Measurements from ENCODE around the gene ANXA11.
A peak's percentile ranks its signal among the peaks of the same experiment; 100 is the strongest.
"Not testable (repeated sequence)": the region's sequence is repeated elsewhere in the genome, so short reads cannot be mapped to it uniquely, and the experiment has no call there.

Gene ANXA11

DNA sequence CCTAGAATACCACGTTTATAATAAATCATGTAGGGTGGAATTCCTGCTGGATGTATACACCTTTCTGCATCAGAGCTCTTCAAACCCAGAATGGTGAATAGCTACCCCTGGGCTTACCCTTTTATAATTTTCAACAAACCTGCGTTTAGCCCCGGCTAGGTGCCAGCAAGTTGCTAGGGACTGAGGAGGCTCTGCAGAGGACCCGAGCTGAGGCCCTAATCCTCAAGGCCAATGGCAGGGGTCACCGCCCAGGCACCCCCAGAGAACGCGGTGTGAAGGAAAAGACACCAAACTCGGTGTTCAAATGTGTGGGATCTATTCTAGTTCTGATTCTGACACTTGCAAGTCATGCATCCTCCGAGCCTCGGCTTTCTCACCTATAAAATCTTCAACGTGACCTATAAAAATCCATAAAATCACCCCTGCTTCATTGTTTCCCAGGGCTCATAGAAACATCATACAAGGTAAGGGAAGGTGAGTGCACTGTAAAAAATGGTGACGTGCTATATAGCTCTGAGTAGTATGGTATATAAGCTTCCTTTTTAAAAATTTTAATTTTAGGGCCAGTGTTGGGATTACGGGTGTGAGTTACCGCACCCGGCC, 2.5 kb upstream of the ANXA11 start:
- no peak for DNase-seq

DNA sequence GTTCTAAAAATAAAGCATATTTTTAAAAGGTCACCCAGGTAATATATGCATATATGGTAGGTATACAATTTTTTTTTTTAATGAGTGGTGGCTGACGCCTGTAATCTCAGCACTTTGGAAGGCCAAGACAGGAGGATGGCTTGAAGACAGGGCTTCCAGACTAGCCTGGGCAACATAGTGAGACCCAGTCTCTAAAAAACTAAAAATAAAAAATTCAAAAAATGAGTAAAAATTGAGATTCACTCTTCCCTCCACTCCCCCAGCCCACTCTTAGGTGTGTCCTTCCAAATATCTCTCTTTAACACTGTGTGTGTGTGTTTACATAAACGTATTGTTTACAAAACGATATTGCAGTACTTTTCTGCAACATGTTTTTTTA, 929 bp upstream of the ANXA11 start:
- DNase-seq, result no peak

DNA sequence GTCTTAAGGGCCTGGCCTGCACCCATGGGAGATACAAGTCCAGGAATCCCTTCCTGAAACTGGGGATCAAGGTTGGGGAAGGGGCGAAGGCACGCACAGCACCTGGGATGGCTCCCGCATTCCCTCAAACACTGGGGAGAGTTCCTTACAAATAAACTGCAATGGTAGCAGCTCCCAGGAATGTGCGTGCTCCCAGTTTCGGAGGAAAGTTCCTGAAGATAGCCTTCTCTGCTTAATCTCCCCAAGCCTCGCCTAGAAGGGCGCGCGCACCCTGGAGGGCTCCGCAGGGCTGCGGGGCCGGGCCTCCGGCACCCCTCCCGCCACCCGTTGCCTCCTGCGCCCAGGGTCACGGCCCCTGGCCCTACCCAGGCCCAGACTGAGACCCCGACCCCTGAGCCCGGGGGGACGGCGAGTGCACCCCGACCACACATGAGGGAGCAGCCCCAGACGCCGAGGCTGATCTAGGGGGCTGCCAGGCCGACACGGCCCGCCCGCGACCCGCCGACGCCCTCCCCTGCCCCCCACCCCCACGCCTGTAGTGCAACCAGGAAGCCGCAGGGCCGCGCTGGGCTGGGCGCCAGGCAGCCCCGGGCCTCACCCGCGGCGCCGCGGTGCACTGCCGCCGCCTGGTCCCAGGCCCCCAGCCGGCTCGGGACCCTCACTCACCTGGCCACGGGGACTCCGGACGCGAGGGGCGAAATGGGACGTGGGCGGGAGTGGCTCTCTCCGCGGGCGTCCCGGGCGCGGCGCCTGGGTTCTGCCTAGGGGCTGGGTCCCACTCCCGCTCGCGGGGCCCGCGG, 460 bp downstream of the ANXA11 start:
- peak; percentile 11 for DNase-seq

DNA sequence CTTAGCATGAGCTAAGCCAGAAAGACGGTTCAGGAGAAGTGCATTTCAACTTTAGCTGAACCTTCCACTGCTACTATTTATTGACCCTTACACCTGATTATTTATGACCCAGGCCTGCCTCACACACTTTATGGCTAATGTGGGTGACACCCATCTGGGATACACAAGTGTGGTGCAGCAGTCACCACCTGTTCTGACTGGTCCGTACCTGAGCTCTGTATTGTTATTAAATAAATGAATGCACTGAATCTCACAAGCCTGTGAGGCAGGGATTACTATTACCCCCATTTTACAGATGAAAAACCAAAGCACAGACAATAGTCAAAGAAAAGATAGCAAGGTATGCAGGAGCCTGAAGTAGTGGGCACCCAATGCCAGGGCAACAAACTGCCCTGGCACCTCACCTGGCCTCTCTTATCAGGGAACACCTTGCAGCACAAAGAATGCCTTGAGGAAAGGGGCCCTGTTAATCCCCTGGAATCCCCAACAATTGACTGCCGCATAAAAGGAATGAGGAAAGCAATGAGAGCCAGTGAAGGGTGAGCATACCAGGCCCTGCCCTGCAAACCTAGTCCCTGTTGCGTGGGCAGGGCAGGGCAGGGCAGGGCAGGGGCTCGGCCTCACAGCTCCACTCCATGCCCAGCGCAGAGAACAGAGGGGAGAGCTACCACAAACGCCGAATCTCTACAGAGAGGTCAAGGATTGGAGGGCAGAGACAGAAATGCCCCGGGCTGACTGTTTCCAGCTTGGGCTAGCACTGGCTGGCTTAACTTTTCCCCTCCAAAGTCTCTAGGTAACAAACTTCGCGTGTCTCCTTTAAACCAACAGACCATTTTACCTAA, 1.3 kb downstream of the ANXA11 start:
- no peak for DNase-seq

DNA sequence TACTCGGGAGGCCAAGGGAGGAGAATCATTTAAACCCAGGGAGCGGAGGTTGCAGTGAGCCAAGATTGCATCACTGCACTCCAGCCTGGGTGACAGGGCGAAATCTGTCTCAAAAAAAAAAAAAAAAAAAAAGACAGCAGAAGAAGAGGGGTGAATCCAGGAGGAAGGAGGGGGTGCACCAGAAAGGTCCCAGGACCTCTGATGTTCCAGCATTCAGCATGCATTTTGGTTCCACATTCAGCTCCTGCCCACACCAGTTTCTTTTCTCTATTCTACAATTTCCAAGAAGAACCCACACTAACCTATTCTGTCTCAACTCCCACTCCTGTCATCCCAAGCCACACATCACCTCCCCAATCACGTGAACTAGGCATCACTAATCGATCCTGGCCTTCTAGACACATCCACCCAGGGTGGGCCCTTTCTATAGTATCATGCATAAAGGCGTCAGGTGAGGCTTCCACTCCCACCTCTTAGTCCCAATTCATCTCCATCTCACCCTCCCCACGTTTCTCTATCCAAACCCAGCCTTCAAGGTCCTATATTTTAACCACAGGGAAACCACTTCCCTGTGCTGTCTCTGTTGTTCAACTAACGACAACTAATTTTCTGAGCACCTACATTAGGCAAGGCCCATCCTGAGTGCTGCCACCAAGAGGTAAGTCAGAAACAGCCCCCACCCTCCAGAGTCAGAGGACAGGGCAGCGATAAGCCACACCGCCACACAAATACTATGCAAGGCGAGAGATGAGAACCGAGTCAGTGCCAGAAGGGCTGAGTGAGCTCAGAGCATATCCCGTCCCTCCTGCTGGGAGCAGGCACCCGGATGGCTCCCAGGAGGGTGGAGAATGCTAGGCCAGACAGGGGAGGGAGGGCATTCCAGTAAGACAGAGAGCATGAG, 2.2 kb downstream of the ANXA11 start:
- DNase-seq, result no peak

DNA sequence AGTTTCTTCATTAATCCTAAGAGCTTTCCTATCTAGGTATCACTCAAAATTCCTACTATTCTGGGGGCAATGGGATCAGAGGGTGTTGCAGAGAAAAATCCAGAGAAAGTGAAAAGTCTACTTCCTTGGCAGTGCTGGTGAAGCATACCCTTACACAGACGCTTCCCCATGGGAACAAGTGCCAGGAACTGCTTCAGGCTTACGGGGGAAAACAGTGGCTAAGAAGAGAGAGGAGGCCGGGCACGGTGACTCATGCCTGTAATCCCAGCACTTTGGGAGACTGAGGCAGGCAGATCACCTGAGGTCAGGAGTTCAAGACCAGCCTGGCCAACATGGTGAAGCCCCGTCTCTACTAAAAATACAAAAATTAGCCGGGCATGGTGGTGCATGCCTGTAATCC, 2.8 kb downstream of the ANXA11 start:
- not testable (repeated sequence) for DNase-seq

DNA sequence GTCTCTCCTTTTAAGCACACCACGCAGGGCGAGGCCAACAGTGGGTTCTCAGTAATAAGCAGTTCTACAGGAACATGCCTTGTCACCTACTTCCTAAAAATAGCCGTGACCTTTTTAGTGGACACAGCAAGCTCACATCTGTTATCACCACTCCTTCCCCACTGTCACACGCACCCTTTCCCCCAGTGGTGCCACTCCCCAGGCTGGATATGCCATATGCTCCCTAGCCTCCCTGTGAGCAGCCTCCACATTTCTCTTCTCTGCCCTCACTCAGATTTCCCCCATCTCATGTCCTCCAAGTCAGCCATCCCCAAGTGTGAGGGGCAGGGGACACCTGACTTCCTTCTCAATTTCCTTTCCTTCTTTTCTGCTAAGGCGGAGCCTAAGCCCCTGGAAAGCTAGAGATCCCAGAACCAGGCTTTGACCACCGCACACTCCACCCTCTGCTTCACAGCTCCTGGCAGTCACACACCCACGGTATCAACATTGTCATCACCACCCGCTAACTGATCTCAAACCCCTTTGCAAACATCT, 3.7 kb downstream of the ANXA11 start:
- no peak for DNase-seq

DNA sequence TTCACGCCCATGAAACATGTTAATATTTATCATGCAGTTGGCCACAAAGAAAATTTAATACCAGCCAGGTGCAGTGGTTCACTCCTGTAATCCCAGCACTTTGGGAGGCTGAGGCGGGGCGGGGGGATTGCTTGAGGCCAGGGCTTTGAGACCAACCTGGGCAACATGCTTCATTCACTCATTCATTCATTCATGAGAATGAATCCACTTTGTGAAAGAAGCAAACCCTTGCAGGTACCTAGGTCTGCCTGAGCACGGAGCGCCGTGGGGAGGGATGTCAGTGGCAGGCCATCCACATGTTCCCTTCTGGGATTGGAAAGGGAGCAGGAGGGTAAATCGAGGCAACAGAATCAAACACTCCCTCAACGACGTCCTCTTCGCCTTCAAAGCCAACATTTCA, 4.7 kb downstream of the ANXA11 start:
- no peak for DNase-seq

DNA sequence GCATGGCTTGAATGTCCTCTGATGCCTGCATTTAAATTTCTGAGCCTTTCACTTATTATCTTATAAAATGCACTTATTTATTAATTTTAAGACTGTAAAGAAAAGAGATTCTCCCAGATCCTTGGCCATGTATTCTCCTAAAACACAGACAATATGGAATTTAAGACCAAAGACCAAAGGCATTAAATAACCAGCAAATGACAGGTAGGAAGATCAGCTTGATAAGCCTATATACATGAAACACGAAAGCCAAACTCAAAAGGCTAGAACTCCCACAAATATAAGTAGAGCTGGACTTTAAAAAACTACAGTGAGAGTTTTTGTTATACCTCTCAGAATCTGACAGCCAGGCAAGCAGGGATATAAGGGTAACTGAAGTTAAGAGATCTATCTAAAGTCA, 5.1 kb downstream of the ANXA11 start:
- no peak for DNase-seq

DNA sequence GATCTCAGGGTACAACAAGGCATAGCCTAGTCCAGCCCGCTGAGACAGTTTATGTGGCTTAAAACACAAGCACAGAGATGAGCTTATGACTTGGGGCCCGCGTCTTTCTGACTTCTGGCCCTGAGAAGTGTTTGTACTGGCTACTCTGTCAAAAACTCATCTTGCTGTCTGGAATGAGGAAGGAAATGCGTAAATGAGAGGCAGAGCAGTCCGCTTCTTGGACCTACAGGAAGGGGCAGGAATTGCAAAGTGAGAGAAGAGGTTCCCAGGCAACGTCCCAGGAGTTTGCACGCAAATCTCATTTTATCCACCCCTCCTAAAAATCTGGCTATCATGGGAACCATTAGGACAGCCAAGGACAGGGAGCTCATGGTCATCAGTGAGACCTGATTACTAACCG, 5.5 kb downstream of the ANXA11 start:
- no peak for DNase-seq

DNA sequence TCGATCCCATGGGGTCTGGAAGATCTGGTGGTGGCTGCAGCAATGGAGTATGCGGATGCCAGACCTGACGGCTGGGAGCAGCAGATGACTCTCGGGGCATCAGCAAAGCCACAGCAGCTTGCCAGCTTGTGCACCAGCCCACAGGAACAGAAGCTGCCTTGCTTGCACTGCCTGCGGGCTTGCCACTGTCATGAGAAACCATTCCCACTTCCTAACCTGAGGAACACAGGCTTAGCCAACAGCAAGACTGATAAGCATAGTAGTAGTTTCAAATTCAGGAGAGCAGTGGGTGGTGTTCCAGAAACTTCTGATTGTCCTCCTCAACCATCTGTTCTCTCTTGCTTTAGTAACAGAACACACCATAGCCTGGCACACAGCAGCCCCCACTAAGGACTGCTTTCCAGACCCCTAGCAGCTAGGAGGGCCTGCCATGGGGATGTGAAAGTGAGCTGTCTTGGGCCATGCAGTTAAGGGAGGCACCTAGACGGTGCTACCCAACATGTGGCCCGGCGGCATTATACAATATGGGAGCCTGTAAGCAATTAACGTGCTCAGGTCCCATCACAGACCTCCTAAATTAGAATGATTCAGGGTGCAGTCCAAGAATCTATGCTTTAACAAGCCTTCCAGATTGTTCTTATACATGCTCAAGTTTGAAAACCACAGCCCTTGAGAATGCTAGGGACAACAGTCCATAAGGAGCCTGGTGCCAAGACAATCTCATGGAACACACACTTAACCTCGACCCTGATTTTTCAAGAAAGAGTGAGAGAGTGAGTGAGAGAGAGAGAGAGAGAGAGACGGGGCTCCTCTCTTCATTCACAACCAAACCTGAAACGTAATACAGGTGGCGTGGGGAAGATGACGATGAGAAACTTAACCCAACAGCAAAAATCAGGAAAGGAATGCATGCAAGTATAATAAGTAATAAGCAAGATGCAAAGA, 7.1 kb downstream of the ANXA11 start:
- DNase-seq, result no peak

DNA sequence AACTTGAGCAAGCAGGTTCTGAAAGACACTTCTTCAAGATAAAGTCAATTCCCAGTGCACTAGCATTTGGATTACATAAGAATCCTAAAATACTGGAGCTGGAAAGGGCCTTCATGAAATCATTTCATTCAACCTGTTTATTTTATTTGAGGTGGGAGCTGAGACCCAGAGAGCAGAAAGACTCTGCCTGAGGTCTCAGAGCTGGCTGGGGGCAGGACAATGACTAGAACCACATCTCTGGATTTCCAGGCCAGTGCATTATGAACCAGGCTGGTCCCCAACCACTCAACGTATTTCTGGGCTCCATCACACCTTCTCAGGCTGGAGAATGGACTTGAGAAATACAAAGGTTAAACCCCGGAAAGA, 8.4 kb downstream of the ANXA11 start:
- no peak for DNase-seq

DNA sequence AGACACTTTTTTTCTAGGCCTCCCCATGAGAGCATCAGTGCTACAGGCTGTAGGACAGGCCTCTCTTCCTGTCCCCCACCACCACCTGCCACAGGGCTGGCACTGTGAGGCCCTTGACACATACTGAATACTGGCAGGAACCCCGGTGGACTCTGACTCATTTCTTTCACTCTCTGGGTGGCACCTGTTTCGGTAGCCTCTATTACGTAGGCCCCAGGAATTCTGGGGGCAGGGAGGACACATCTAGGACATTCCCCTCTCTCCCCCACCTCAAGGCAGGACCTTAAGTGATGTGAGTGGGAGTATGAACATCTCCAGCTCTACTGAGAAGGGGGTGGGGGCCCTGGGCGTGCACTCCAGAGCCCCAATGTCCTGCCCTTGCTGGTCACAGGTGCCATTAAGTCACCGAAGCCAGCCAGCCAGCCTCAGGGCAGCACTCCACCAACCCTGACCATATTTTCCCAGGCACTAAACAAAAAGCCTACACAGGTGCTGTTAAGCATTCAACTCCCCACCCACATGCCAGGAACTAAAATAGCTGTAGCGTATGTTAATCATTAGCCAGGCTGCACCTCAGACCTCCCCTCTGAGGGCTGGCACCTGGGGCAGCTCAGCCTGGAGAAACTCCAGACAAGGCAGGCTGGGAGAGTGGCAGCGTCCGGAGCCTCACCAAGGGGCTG, 8.9 kb downstream of the ANXA11 start:
- DNase-seq, result no peak

DNA sequence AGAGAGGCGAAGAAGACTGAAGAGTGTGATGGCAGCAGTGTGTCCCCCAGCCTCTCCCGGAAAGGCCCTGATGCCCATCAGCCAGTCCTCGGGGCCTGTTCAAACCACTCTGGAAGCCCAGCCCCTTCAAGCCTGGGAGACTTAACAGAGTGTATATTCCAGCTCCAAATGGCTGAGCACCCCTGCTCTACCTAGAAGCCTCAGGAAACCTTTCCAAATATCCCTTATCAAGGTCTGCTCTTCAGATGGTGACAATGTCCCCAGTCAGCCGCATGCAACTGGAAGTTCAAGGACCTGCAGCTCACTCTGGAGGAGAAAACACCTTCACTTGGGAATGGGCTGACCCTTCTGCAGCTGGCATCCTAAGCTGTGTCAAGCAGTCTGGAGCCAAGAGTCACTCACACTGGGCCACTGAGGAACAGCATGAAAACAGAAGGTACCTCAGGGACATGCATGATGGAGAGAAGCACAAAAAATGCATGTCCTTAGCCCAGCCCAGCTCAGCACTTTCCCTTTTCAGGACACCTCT, 10.2 kb downstream of the ANXA11 start:
- DNase-seq, result no peak

DNA sequence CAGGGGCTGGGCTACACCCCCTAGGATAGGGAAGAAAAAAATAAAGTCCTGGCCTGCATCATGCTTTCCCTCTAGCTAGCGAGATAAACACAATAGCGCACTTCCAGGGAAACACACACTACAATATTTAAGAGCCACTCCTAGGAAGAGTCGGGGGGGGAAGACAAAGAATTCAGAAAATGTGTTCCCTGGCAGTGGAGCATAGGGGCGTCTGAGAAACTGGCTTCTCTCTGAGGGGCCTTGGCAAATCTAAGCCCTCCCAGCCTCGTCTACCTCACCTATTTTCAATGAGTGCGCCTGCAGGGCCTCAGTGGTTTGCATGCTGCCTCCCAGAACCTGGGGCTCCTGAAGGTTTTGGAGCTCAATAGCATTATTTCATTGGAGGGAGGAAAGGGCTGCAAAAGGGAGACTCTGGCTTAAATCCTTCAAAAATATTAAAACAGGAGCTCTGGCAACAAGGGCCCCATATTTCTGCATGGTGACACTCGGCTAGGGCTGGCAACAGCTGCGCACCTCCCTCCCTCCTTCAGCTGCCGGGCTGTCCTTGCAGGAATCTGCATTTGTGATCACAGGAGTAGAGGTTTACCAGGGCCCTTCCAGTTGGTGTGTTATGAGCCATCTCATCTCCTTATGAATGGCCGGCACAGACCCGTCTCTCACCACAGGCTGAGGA, 10.8 kb downstream of the ANXA11 start:
- no peak for DNase-seq

DNA sequence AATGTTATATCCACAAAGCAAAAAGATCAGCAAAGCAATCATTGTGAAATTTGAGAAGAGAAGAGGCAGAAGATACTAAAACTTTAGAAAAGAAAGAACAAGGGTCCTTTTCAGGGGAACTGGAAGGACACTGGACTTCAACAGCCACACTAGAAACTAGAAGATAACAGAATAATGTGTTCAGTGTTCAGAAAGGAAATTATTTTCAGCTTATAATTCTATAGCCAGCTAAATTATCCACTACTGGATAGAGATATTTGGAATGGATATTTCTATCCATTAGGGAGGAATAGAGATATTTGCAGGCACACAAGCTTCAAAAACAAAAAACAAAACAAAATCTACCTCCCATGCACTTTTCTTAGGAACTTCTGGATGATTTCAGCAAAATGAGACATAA, 12.8 kb downstream of the ANXA11 start:
- no peak for DNase-seq

DNA sequence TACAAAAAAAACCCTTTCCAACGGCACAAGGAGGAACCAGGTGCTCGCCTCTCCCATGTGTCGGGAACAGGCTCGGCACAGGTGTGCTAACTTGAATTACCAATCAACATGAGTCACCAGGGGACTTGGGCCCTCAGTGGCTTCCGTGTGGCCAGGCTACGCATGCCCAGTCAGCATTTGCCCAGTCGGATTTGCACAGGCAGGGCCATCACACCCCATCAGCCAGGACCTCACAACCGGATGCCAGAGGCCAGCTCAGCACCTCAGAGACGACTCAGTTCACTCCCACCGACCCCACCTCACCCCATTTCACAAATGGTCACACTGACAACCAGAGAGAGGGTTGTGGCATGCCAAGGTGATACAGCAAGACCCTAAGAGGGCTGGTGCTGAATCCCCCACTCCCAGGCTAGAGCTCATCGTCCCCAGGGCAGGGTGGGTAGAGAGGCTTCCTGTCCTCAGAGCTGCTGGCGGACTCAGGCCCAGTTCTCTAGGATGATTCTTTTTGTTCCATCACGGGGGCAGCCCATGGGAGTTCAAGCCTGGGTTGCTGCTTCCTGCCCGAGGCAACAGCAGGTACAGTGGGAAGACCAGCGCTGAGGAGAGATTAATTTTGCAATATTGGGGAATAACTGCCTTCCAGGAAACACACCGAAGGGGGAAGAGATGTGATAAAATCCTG, 13.6 kb downstream of the ANXA11 start:
- DNase-seq, result no peak

DNA sequence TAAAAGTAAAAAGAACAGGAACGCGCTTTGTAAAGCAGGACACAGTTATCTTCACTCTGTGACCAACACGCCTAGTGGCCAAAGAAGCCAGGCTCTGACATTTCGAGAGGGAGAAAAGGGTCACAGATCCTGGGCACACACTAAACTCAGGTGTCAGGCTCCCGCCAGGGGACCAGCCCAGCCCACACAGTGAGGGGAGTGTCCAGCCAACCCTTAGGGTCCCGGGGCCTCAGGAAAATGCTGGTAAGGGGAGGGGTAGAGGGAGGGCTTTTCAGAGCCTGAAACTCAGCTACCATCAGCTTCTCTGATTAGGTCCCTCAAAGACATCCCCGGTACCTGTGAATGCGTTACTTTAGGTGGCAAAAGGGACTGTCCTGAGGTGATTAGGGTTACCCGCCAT, 16.6 kb downstream of the ANXA11 start:
- no peak for DNase-seq

Data from NCI-H1048 (cell line).